K562 (cell line): ENCODE data around the gene LITAF. TPM values are rescaled to one million over a fixed set of nuclear protein-coding genes. Genes with fewer than 3 reads are reported as not detected.

Experiments
- ATAC-seq: fragments of 200-7000 bp; cut with Tn5 transposase; 3 replicates; pipeline ENCODE4 v1.9.1; 2020; ENCODE audit warnings: moderate library complexity
- BruUV-seq: library from RNA; stranded (reverse); fragments of 400-500 nt; replicated peaks from 2 replicates; lab custom pipeline; 2021; lab: Mats Ljungman, UMichigan
- CTCF ChIA-PET: fragments of 300-600 bp; formaldehyde crosslinking; extraction: SDS; loops from one replicate; lab custom pipeline; 2021; ENCODE audit warnings: low intra/inter-chr PET ratio; lab: Yijun Ruan, JAX
- POLR2A ChIA-PET: fragments of 300-600, 350-650 bp; sonication (Branson Sonifier 250); formaldehyde crosslinking; extraction: SDS; loops from one replicate; lab custom pipeline; 2021; ENCODE audit warnings: antibody characterized with exemption, inconsistent platforms; lab: Yijun Ruan, JAX
- DNase-seq, 4 experiments: peaks; one replicate each; pipeline versions ENCODE4 v3.0.0 to v3.0.0-alpha.2; 2011 to 2018; ENCODE audit warnings: low spot score in 3 of 4, mixed read lengths in 3 of 4; ENCODE audit errors: extremely low read depth in 1 of 4
- FAIRE-seq: peaks from 2 replicates; lab custom pipeline; 2011; peaks lifted over from hg19 to GRCh38; lab: Jason Lieb, UNC
- H2AFZ ChIP-seq: 2 replicates; pipeline ENCODE4 v1.6.0; 2011; ENCODE audit warnings: low read depth, low read length, control low read depth, inconsistent platforms
- H3K27ac ChIP-seq: fragments of 200-600 bp; 3 replicates; pipeline ENCODE4 v1.8.0; 2011; ENCODE audit warnings: low read depth, mild to moderate bottlenecking, control low read depth, inconsistent platforms, low read length, moderate library complexity, mixed read lengths; ENCODE audit errors: extremely low read depth
- H3K27me3 ChIP-seq, 2 experiments: fragments of 300-600 bp in 1 of 2; 2 replicates in 1 of 2; 3 replicates in 1 of 2; pipeline versions ENCODE4 v1.6.0 to v1.8.0; 2011; ENCODE audit warnings: inconsistent platforms in 2 of 2, low read length in 2 of 2, mild to moderate bottlenecking in 1 of 2, mixed read lengths in 1 of 2, moderate library complexity in 1 of 2; ENCODE audit not compliant: control insufficient read depth in 2 of 2, insufficient read depth in 2 of 2
- H3K36me3 ChIP-seq: fragments of 300-600 bp; 3 replicates; pipeline ENCODE4 v1.8.0; 2011; ENCODE audit warnings: mild to moderate bottlenecking, low read length, inconsistent platforms; ENCODE audit not compliant: control insufficient read depth, insufficient read depth
- H3K4me1 ChIP-seq, 2 experiments: fragments of 200-600 bp in 1 of 2; replicated peaks in 1 of 2; 2 replicates in 1 of 2; 3 replicates in 1 of 2; pipeline versions ENCODE4 v1.5.1 to v1.8.0; 2011; ENCODE audit warnings: inconsistent platforms in 2 of 2, low read length in 2 of 2, mild to moderate bottlenecking in 1 of 2, mixed read lengths in 1 of 2, moderate library complexity in 1 of 2; ENCODE audit not compliant: control insufficient read depth in 2 of 2, insufficient read depth in 2 of 2
- H3K4me2 ChIP-seq: 2 replicates; pipeline ENCODE4 v1.6.1; 2011; ENCODE audit warnings: low read length, control low read depth, inconsistent platforms, mixed read lengths; ENCODE audit not compliant: insufficient read depth
- H3K4me3 ChIP-seq: fragments of 200-600 bp; sonication (generic), shearing (Covaris generic); 2 replicates; pipeline ENCODE4 v1.5.1; 2016; ENCODE audit warnings: control low read depth, inconsistent platforms
- H3K79me2 ChIP-seq: fragments of 200-600 bp; 3 replicates; pipeline ENCODE4 v1.8.0; 2011; ENCODE audit warnings: low read length, inconsistent platforms; ENCODE audit not compliant: control insufficient read depth, insufficient read depth
- H3K9ac ChIP-seq, 2 experiments: 2 replicates each; pipeline versions ENCODE4 v1.6.0 to v1.6.1; 2011; ENCODE audit warnings: low read depth in 2 of 2, low read length in 2 of 2, control low read depth in 1 of 2, inconsistent platforms in 1 of 2, mild to moderate bottlenecking in 1 of 2, mixed read lengths in 1 of 2; ENCODE audit not compliant: insufficient read depth in 1 of 2
- H3K9me1 ChIP-seq: one replicate; pipeline ENCODE4 v1.6.0; 2011; ENCODE audit warnings: inconsistent platforms, mild to moderate bottlenecking, low read length, moderate library complexity; ENCODE audit not compliant: control insufficient read depth, insufficient read depth
- H3K9me3 ChIP-seq: replicated peaks from 2 replicates; pipeline ENCODE4 v1.5.1; 2011; ENCODE audit warnings: low read depth, low read length, inconsistent platforms; ENCODE audit not compliant: control insufficient read depth, insufficient read depth
- H4K20me1 ChIP-seq: replicated peaks from 2 replicates; pipeline ENCODE4 v1.6.1; 2011; ENCODE audit warnings: low read length, inconsistent platforms, mixed read lengths; ENCODE audit not compliant: control insufficient read depth, insufficient read depth
- ADNP ChIP-seq: fragments of 200-800 bp; sonication (Bioruptor generic); IDR thresholded peaks from 2 replicates; pipeline ENCODE4 v1.6.1; 2016; ENCODE audit warnings: missing genetic modification characterization, missing compliant biosample characterization
- AFF1 ChIP-seq, 2 experiments: fragments of 450-650 bp; IDR thresholded peaks; 2 replicates each; pipeline ENCODE4 v1.6.1; 2018; ENCODE audit warnings: mild to moderate bottlenecking in 2 of 2, low read depth in 1 of 2; ENCODE audit not compliant: partially characterized antibody in 2 of 2
- BRD9 ChIP-seq: fragments of 450-650 bp; IDR thresholded peaks from 2 replicates; pipeline ENCODE4 v1.6.1; 2018; ENCODE audit warnings: low read depth; ENCODE audit not compliant: partially characterized antibody
- CBX1 ChIP-seq: sonication (generic); IDR thresholded peaks from 2 replicates; pipeline ENCODE4 v1.6.1; 2016; ENCODE audit warnings: antibody characterized with exemption, low read depth, mild to moderate bottlenecking
- CHD1 ChIP-seq: fragments of 200-600 bp; sonication (generic); IDR thresholded peaks from one replicate; pipeline ENCODE4 v1.6.1; 2012; ENCODE audit warnings: mild to moderate bottlenecking, moderate library complexity, low read length, inconsistent platforms
- CTCFL ChIP-seq: IDR thresholded peaks from 2 replicates; pipeline ENCODE4 v1.6.1; 2011; ENCODE audit warnings: borderline replicate concordance, low read depth, mild to moderate bottlenecking, moderate library complexity, low read length; ENCODE audit not compliant: insufficient read depth, poor library complexity, severe bottlenecking
- DLX4 ChIP-seq: fragments of 250-450 bp; sonication (Bioruptor Pico); IDR thresholded peaks from 2 replicates; pipeline ENCODE4 v1.6.1; 2021; ENCODE audit warnings: mild to moderate bottlenecking
- ELF4 ChIP-seq: fragments of 450-650 bp; formaldehyde crosslinking; IDR thresholded peaks from 2 replicates; pipeline ENCODE4 v1.4.0; 2022; ENCODE audit warnings: missing genetic modification characterization
- HDAC2 ChIP-seq: fragments of 450-650 bp; IDR thresholded peaks from 2 replicates; pipeline ENCODE4 v1.6.1; 2016; ENCODE audit warnings: mild to moderate bottlenecking
- JUNB ChIP-seq: fragments of 450-650 bp; formaldehyde crosslinking; conservative IDR thresholded peaks from 2 replicates; pipeline ENCODE4 v1.4.0; 2020; ENCODE audit warnings: mild to moderate bottlenecking
- KDM1A ChIP-seq, 2 experiments: fragments of 450-650 bp; IDR thresholded peaks; 2 replicates each; pipeline ENCODE4 v1.6.1; 2016; ENCODE audit warnings: mild to moderate bottlenecking in 2 of 2
- RCOR1 ChIP-seq, 2 experiments: IDR thresholded peaks; 2 replicates each; pipeline ENCODE4 v1.6.1; 2012; ENCODE audit warnings: low read depth in 2 of 2, low read length in 2 of 2, borderline replicate concordance in 1 of 2, improper control_type of control experiment in 1 of 2
- SNRNP70 ChIP-seq: fragments of 200-400 bp; formaldehyde crosslinking; optimal IDR thresholded peaks from 2 replicates; pipeline ENCODE3; 2017; ENCODE audit warnings: low read depth, low read length
- TCF7L2 ChIP-seq: fragments of 150-350 bp; IDR thresholded peaks from 2 replicates; pipeline ENCODE4 v1.6.1; 2016; ENCODE audit warnings: low read depth, mild to moderate bottlenecking, low read length, moderate library complexity
- ZNF316 ChIP-seq: fragments of 450-650 bp; IDR thresholded peaks from 2 replicates; pipeline ENCODE4 v1.6.1; 2016
- WGBS: fragments of 100-300 bp; shearing (Covaris generic); methylation state at CpG from one replicate; pipeline ENCODE4 v1.1.6; 2016; ENCODE audit warnings: low coverage, mixed read lengths; ENCODE audit not compliant: insufficient coverage; ENCODE audit errors: missing lambda C conversion rate; 5-methylcytosine and 5-hydroxymethylcytosine counted together
- in situ Hi-C: fragments of 300-500 bp; cut with MboI; formaldehyde crosslinking; loops from 4 replicates; pipeline ENCODE4 v1.15.0; 2018; ENCODE audit warnings: inconsistent platforms, mixed read lengths
- intact Hi-C: fragments of 100-400 bp; cut with micrococcal nuclease; formaldehyde crosslinking; loops from 2 replicates; pipeline ENCODE4 v1.14.2; 2022
- polyA plus RNA-seq, 8 experiments: library from polyadenylated mRNA; depleted of rRNA in 4 of 8; stranded (reverse) in 5 of 8; unstranded in 3 of 8; fragments of >200 nt; fragmentation: Nextera tagmentation in 2 of 8; fragmentation: Illumina TruSeq in 1 of 8; extraction: Ambion mirVana in 2 of 8; extraction: Trizol in 1 of 8; gene quantifications; 2 replicates each; pipeline versions ENCODE4 v1.2.1 to v1.2.3, GENCODE V29; 2011 to 2014; ENCODE audit warnings: inconsistent platforms in 1 of 8, missing spikeins in 1 of 8
- total RNA-seq, 7 experiments: library from RNA; depleted of rRNA in 6 of 7; stranded (reverse); fragments of >200 nt in 6 of 7; fragmentation: Illumina TruSeq in 2 of 7; extraction: Trizol in 2 of 7; gene quantifications; 2 replicates each; pipeline versions ENCODE4 v1.2.1 to v1.2.3, GENCODE V29; 2011 to 2021; ENCODE audit warnings: low replicate concordance in 1 of 7

The LITAF gene
- total and polyA plus RNA-seq, 9 of the 15 experiments (the other 6 are each of a cell fraction or from before 2014, with no cell fraction given): 4.1 to 17.8 (median 11.9) TPM

GRCh38 chr16:11626657-11627291 lies 40.1 kb upstream of the LITAF start (continued):
- no peak for TF ChIP-seq DLX4
- TF ChIP-seq, all 486 proteins: peak for 19

- in situ Hi-C loops (no loop called here), intact Hi-C loops (no loop called here)
- Histone ChIP-seq H3K9ac (no peak overlapping the region), H3K9me1 (no peaks in the 10 kb centered on the region), H4K20me1 (no peaks in the 10 kb centered on the region), H2AFZ (no peak overlapping the region), H3K27me3 (peaks cover 0 to under 1% of the 10 kb centered on the region in 2 experiments; a peak in 1 of 5 replicates), H3K4me2 (no peak overlapping the region), H3K4me1 (peaks cover 16 to 26% of the 10 kb centered on the region in 2 experiments), H3K4me3 (no peak overlapping the region), H3K79me2 (no peaks in the 10 kb centered on the region), H3K9me3 (no peaks in the 10 kb centered on the region), H3K27ac (no peak overlapping the region), H3K36me3 (no peaks in the 10 kb centered on the region)
- FAIRE-seq: no peak
- POLR2A ChIA-PET: no interaction called here
- WGBS: 77% methylated on average over 4 of the region's 4 CpGs
- CTCF ChIA-PET: no interaction called here
- ATAC-seq: no peak
- DNase-seq: no peak
- BruUV-seq: no TSS peak
- TF ChIP-seq ADNP (peak; percentile 69), SNRNP70 (no peak), CBX1 (peak; percentile 75; the same call in 1 of the 2 replicates), HDAC2 (peak; percentile 43; the same call in 1 of the 2 replicates), AFF1 (IDR thresholded peaks at IDR 0.05; ENCODE audit: low read depth in 1 of 2, partially characterized antibody in 2 of 2) (peak in 1 of 2 experiments; percentile 13), RCOR1 (IDR thresholded peaks at IDR 0.05; ENCODE audit: borderline replicate concordance in 1 of 2, low read depth in 2 of 2, low read length in 2 of 2) (0 out of 4 replicates have a peak, but pooled peaks of 1 of the 2 experiments have one; percentile 18), CHD1 (no peak), BRD9 (peak; percentile 61), KDM1A (IDR thresholded peaks at IDR 0.05) (peak; percentile 34 to 45; a peak in 2 of 4 replicates), ZNF316 (no peak), TCF7L2 (no peak), CTCFL (no peak), ELF4 (CRISPR knock-in tag) (no peak), JUNB (CRISPR knock-in tag) (no peak)
Measured at GRCh38 chr16:11625769-11626168, 39.0 kb upstream of the LITAF start.
